Smooth muscle cell (in vitro differentiated cells): ENCODE results near the gene MMAA. TPM values are rescaled to one million over a fixed set of nuclear protein-coding genes. Genes with fewer than 3 reads are reported as not detected.
"Not testable (repeated sequence)": the region's sequence is repeated elsewhere in the genome, so short reads cannot be mapped to it uniquely, and the experiment has no call there.

Experiments used
- DNase-seq: peaks from one replicate; lab custom pipeline; 2025; ENCODE audit not compliant: unreplicated experiment; lab: John Stamatoyannopoulos, UW
- H2AFZ ChIP-seq: fragments of 200-600 bp; sonication (generic); 2 replicates; pipeline ENCODE4 v1.6.0; 2016; ENCODE audit warnings: antibody characterized with exemption, low read depth, mild to moderate bottlenecking
- H3F3A ChIP-seq: fragments of 200-600 bp; sonication (generic); 2 replicates; pipeline ENCODE4 v1.6.0; 2017; ENCODE audit warnings: antibody characterized with exemption, low read depth
- H3K27ac ChIP-seq: fragments of 200-600 bp; sonication (generic); 2 replicates; pipeline ENCODE4 v1.5.1; 2016; ENCODE audit warnings: low read depth, mild to moderate bottlenecking
- H3K27me3 ChIP-seq: fragments of 200-600 bp; sonication (generic); 2 replicates; pipeline ENCODE4 v1.6.1; 2016; ENCODE audit warnings: low read depth, mild to moderate bottlenecking
- H3K36me3 ChIP-seq: fragments of 200-600 bp; sonication (generic); 2 replicates; pipeline ENCODE4 v1.5.1; 2016; ENCODE audit warnings: low read depth
- H3K4me1 ChIP-seq: fragments of 200-600 bp; sonication (generic); 2 replicates; pipeline ENCODE4 v1.5.1; 2016; ENCODE audit warnings: low read depth
- H3K4me2 ChIP-seq: fragments of 200-600 bp; sonication (generic); 2 replicates; pipeline ENCODE4 v1.6.0; 2016; ENCODE audit warnings: mild to moderate bottlenecking
- H3K4me3 ChIP-seq: fragments of 200-600 bp; sonication (generic); 2 replicates; pipeline ENCODE4 v1.5.1; 2016; ENCODE audit warnings: mild to moderate bottlenecking
- H3K79me2 ChIP-seq: fragments of 200-600 bp; sonication (generic); 2 replicates; pipeline ENCODE4 v1.6.0; 2016; ENCODE audit warnings: low read depth, mild to moderate bottlenecking
- H3K9ac ChIP-seq: fragments of 200-600 bp; sonication (generic); 2 replicates; pipeline ENCODE4 v1.6.0; 2016; ENCODE audit warnings: low read depth
- H3K9me3 ChIP-seq: fragments of 200-600 bp; sonication (generic); replicated peaks from 2 replicates; pipeline ENCODE4 v1.5.1; 2016; ENCODE audit warnings: low read depth
- H4K20me1 ChIP-seq: fragments of 200-600 bp; sonication (generic); 2 replicates; pipeline ENCODE4 v1.6.0; 2016; ENCODE audit warnings: low read depth
- CTCF ChIP-seq: fragments of 200-600 bp; sonication (generic); IDR thresholded peaks from 2 replicates; pipeline ENCODE4 v1.5.1; 2017; ENCODE audit warnings: borderline replicate concordance, mild to moderate bottlenecking, antibody characterized with exemption; ENCODE audit not compliant: insufficient read depth, poor library complexity, severe bottlenecking
- WGBS: methylation state at CpG from one replicate; pipeline ENCODE4 v1.1.7; 2016; ENCODE audit warnings: low lambda C conversion rate; 5-methylcytosine and 5-hydroxymethylcytosine counted together
- polyA plus RNA-seq: library from polyadenylated mRNA; unstranded; fragments of >200 nt; fragmentation: Nextera tagmentation; extraction: Ambion mirVana; gene quantifications from 2 replicates; pipeline ENCODE4 v1.2.1, GENCODE V29; 2016
- total RNA-seq: library from RNA; depleted of rRNA; stranded (reverse); fragments of >200 nt; gene quantifications from 2 replicates; pipeline ENCODE4 v1.2.3, GENCODE V29; 2014

Gene MMAA
- total and polyA plus RNA-seq, 2 experiments from 2014 or later: 5.1 to 5.3 TPM

GRCh38 chr4:145635117-145635516 is 15.9 kb downstream of the MMAA start:
- WGBS: 100% methylated on average over 1 of the region's 1 CpG
- H4K20me1 ChIP-seq: no peaks in the 10 kb centered on the region
- no peaks in the 10 kb centered on the region for H3K4me1 ChIP-seq
- H3F3A ChIP-seq: no peaks in the 10 kb centered on the region
- H3K4me3 ChIP-seq: no peak overlapping the region
- no peak overlapping the region for H3K4me2 ChIP-seq
- H3K9ac ChIP-seq: no peak overlapping the region
- H3K9me3 ChIP-seq: no peaks in the 10 kb centered on the region
- H3K27me3 ChIP-seq: no peaks in the 10 kb centered on the region
- DNase-seq: no peak
- no peak for TF ChIP-seq CTCF
- no peaks in the 10 kb centered on the region for H3K79me2 ChIP-seq
- peaks cover 8% of the 10 kb centered on the region for H3K36me3 ChIP-seq
- no peak overlapping the region for H2AFZ ChIP-seq
- no peak overlapping the region for H3K27ac ChIP-seq

GRCh38 chr4:145635630-145636029 is 16.4 kb downstream of the MMAA start:
- Histone ChIP-seq H4K20me1 (no peaks in the 10 kb centered on the region), H3F3A (no peaks in the 10 kb centered on the region), H3K27me3 (no peaks in the 10 kb centered on the region), H3K36me3 (peaks cover 8% of the 10 kb centered on the region), H3K4me1 (no peaks in the 10 kb centered on the region), H2AFZ (no peak overlapping the region), H3K9me3 (no peaks in the 10 kb centered on the region), H3K27ac (no peak overlapping the region), H3K4me2 (no peak overlapping the region), H3K4me3 (no peak overlapping the region), H3K9ac (no peak overlapping the region), H3K79me2 (no peaks in the 10 kb centered on the region)
- TF ChIP-seq CTCF: no peak
- no peak for DNase-seq

- Histone ChIP-seq H3K4me3 (no peak overlapping the region), H3K9me3 (no peaks in the 10 kb centered on the region), H3K27ac (no peak overlapping the region), H2AFZ (no peak overlapping the region), H3K4me1 (no peaks in the 10 kb centered on the region), H3F3A (no peaks in the 10 kb centered on the region), H3K4me2 (no peak overlapping the region), H3K27me3 (no peaks in the 10 kb centered on the region), H3K36me3 (peaks cover 8% of the 10 kb centered on the region), H4K20me1 (no peaks in the 10 kb centered on the region), H3K79me2 (no peaks in the 10 kb centered on the region), H3K9ac (no peak overlapping the region)
- DNase-seq: no peak
- WGBS: 94% methylated on average over 6 of the region's 6 CpGs
- TF ChIP-seq CTCF: no peak
Observed at GRCh38 chr4:145639186-145639698, 20.1 kb downstream of the MMAA start.

GRCh38 chr4:145640236-145640635 is 21.1 kb downstream of the MMAA start:
- 81% methylated on average over 2 of the region's 2 CpGs for WGBS
- H2AFZ ChIP-seq, H4K20me1 ChIP-seq, DNase-seq, H3K9ac ChIP-seq, H3K4me1 ChIP-seq, H3K4me2 ChIP-seq, H3F3A ChIP-seq, H3K27me3 ChIP-seq, H3K27ac ChIP-seq, H3K36me3 ChIP-seq, H3K9me3 ChIP-seq, H3K4me3 ChIP-seq, H3K79me2 ChIP-seq: not testable (repeated sequence)
